Suppressor macrophage treated with lipopolysaccharide for 1 hour (primary cell): Measurements from ENCODE around the gene MFN1.

Experiments used
- DNase-seq, 3 donors: peaks; one replicate each; pipeline ENCODE4 v3.0.0-alpha.2; 2020 to 2022

MFN1 gene

DNA sequence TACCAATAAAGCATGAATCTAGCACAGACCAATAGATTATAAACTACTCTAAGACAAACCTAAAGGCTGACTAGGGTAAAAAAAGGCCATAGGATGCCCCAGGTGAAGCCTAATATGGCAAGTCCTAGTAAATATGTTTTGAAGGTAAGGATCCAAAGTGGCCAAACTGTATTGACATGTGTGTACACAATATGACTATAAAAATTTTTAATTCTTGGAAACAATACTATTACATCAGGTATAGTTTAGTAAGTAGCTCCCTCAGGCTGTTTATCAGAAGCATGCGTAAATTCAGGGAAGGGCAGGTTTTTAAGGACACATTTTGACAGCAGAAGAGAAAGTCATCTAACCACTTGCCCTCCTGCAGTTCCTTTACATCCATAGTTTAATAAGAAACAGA lies 84.9 kb downstream of the MFN1 start:
- DNase-seq = no peak

DNA sequence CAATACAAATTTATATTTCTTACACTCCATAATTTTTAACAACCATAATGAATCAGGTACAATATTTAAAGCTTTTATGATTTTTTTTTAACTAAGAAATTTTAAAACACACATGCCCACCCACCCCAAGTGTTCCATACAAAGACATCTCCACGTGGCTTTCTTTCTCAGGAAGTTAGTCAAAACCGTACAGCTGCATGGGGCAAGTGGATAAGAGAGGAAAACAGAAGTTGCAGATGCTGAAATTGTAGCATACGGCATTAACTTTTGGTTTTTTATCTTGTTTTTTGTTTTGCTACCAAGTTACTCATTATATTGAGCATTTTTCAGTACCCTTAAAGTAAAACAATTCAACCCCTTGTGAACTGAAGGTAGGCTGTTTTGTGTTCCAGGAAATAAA lies 89.0 kb downstream of the MFN1 start:
- peak; percentile 29 to 57 (median 47) for DNase-seq

DNA sequence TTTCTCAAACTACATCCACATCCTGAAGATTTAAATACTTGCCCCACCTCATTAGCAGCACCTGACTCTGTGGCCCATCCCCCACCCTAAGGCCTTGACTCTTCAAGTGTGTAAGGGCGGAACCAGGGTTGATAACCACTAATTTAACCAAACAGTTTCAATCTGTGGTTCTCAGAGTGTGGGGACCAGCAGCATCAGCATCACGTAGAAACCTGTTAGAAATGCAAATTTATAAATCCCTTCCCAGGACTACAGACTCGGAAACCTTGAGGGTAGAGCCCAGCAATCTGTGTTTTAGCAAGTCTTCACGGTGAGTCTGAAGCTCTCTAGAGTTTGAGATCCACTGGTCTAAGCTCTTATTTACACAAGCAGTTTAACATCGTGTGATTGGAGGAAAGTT lies 91.3 kb downstream of the MFN1 start:
- DNase-seq = no peak
